Activated CD4-positive, CD25-positive, alpha-beta regulatory T cell treated with anti-CD3 and anti-CD28 coated beads, Interleukin-2, amount 50 U/mL, for 72 hours (primary cell): ENCODE measurements around the gene RAB31.

Experiments used
- DNase-seq: peaks from one replicate; pipeline ENCODE4 v3.0.0; 2021

The RAB31 gene

GRCh38 chr18:9715088-9715343 lies 6.9 kb downstream of the RAB31 start:
- no peak for DNase-seq

DNA sequence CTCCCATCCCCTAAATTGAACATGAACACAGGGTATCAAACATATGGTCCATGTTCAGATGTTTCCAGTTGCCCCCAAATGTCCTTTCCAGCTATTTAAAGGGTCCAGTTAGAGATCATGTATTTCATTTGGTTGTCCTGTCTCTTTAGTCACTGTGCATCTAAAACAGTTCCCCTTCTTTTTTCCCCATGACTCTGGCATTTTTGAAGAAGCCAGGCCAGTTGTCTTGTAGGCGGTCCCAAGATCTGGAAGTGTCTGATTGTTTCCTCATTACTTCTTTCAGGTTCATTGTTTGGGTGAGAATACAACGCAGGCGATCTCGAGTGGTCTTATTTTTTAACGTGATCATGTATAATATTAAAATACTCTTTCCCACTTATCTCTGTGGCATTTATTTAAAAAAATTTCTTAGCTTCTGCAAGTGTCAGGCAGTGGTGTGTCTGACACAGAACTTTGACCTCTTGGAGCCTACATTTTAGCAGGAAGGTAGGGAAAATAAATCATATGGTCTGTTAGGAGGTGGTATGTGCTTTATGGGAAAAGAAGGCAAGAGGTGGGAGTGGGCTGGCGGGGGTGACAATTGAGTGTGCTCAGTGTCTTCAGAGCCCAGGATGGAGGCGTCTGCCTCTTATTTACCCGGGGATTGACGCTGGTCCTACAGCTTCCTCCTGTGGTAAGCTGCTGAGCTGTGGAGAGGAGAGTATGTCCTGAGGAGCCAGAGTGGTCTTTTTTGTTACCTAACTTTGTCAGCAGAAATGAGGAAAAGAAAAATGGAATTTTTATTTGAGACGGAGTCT lies 8.1 kb downstream of the RAB31 start:
- DNase-seq: no peak

GRCh38 chr18:9716780-9717563 lies 8.9 kb downstream of the RAB31 start:
- DNase-seq: no peak

DNA sequence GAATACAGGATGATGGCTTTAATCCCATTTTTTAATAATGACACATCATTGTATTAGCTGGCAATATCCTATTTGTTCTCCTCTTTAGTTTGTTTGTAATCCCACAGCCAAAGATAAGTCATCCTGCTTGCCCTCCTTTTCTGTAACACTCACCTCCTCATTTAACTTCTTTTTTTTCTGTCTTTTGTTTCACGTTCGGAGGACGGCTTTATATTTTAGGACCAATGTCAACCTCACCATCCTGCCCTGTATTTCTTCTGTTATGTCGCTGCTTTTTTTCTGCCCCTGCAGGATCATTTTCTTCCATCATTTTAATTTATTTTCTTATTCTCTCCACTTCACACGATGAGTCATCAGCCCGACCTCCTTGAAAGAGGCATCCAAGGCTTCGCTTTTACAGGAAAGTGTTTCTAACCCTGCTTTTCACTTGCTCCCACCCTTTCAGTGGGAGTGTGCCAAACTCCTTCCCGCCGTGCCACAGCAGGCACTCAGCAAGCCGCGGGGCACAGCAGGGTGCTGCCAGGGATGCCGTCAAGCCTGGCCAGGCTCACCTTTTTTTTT lies 11.4 kb downstream of the RAB31 start:
- DNase-seq: no peak

DNA sequence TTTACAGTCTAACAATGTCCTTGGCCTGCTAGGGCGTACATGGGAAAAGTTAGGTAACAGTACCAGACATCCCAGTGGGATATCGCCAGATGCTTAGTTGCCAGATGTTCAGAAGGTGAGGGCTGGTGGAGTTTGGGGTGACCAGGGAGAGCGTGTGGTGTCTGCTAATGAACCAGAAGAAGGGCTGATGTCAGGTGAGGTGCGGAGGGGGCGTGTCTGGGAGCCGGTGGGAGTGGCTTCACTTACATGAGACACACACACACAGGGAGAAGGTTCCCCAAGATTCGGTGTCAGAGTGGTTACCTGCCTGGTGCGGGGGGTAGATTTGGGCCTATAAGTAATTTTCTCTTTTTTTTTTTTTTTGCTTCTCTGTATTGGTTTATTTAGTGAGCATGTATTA lies 12.2 kb downstream of the RAB31 start:
- DNase-seq: no peak

DNA sequence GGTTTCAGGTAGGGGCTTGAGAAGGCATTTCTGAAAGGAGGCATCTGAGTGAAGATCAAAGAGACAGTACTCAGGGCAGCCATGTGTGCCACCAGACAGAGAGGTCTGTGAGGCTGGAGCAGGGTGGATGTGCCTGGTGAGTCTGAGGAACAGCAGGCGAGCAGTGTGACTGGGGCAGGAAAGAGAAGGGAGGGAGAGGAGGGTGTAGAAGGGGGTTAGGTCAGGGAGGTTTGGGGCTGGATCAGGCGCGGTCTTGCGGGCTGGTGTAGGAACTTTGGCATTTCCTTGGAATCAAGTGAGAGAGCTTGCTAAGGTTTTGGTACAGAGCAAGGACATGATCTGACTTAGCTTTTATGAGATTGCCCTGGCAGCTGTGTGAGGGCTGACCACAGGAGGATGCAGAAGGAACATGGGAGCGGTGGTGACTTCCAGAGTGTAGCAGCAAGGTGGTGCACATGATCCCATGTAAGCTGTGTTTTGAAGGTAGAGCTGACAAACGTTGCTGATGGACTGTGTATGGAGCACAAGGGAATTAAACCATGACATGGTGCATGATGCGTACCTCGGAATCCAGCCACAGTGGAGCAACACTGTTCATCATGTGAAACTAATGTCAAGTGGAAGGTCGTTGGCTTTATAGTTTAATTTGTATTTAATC lies 13.9 kb downstream of the RAB31 start:
- DNase-seq: no peak

GRCh38 chr18:9722691-9723090 lies 14.6 kb downstream of the RAB31 start:
- no peak for DNase-seq

- DNase-seq: no peak
Observed at GRCh38 chr18:9724797-9725585, 16.9 kb downstream of the RAB31 start.

- no peak for DNase-seq
Observed at GRCh38 chr18:9726175-9726574, 18.1 kb downstream of the RAB31 start.

DNA sequence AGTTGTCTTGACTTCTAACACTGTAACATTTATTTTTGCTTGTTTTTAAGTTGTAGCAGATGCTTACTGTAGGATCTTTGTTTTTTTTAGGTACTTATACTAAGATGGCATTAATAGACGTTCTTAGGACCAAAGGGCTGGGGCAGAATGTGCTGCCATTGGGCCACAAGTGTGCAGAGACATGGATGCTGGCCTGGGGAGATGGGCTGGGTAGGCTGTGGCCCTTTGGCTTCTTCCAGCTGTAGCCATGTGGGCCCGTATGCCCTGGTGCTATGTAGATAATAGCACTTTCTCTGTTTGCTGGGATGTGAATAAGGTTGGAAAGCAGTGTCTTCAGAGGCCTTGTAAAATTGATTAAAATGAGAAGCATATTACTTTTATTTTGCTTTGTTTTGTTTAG lies 18.8 kb downstream of the RAB31 start:
- no peak for DNase-seq

GRCh38 chr18:9730786-9731185 lies 22.7 kb downstream of the RAB31 start:
- no peak for DNase-seq

- no peak for DNase-seq
Observed at GRCh38 chr18:9731380-9731779, 23.3 kb downstream of the RAB31 start.

DNA sequence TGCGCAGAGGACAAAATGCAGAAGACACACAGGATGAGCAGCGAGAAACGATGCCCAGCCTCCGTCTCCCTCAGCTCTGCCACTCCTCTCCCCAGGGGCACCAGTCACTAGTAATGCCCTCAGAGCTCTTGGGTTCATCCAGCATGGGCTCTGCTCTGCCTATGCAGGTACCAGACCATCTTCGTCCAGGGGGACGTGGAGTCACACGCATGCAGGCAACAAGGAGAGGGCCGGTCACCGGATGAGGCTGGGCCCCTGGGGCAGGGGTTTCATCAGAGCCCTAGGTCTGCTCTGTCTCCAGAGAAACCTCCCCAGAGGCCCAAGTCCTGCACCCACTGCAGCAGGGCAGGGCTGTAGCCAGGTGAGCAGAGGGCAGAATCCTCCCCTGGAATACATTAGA lies 23.9 kb downstream of the RAB31 start:
- no peak for DNase-seq

GRCh38 chr18:9734189-9734588 lies 26.1 kb downstream of the RAB31 start:
- DNase-seq: no peak

DNA sequence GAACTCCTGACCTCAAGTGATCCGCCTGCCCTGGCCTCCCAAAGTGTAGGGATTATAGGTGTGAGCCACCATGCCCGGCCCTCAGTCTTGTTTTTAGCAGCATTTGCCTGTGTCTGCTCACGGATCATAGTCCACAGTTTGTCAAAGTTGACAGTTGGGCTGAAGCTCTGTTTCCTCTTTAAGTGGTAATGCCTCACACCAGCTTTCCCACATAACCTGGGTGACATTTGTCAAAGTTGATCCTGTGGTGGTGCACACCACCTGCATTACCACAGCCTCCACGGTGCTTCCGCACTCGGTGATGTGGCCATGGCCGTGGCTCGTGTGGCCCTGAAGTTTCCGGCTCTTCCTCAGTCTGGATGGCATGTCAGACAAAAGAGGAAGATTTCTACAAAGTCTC lies 27.1 kb downstream of the RAB31 start:
- DNase-seq: no peak

- no peak for DNase-seq
Observed at GRCh38 chr18:9735879-9736278, 27.8 kb downstream of the RAB31 start.

- DNase-seq: no peak
Observed at GRCh38 chr18:9736286-9736835, 28.3 kb downstream of the RAB31 start.

GRCh38 chr18:9737006-9737405 lies 28.9 kb downstream of the RAB31 start:
- DNase-seq: no peak

DNA sequence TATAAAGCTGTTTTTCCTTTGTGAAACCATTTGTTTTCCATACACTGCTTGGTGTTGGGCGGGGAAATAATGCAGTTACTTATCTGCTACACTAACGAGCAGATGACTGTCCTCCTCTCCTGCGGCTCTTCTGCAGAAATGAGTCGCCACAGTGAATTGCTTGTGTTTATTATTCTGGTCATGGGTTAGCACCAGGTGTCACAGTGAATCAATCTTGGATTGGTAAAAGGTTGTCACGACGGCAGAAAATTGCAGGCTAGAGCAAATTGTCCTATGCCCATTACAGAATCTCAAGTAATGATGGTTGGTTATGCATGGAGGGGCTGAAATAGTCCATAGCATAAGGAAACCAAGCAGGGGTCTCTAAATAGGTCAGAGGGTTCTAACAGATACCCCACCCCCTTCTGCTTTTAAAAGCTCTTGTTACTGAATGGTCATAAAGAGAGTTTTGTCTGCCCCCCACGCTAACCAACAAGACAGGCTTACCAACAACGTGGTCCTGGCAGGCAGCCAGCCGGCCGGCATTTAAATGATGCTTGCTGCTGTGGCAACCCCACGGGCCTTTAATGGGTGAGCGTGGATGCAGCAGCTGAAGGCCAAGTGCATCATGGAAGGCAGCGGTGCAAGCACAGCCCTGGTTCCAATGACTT lies 29.5 kb downstream of the RAB31 start:
- no peak for DNase-seq

GRCh38 chr18:9738266-9738969 lies 30.3 kb downstream of the RAB31 start:
- no peak for DNase-seq

GRCh38 chr18:9739516-9739915 lies 31.4 kb downstream of the RAB31 start:
- DNase-seq: no peak

DNA sequence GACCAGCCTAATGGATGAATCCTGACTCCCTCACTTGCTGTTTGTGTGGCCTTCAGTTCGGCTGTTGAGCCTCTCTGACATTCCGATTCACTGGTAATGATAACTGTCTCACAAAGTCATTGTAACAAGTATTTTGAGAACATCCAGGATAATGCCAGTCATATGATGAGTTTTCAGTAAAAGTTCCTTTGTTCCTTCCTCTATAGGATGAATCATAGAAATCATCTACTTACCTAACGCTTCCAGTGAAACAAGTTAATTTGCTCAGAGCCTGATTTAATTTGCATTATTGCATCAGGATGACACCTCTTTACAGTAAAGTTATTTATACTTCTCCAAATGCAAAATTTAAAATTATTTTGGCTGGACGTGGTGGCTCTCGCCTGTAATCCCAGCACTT lies 32.0 kb downstream of the RAB31 start:
- DNase-seq: no peak
